Measurements from ENCODE around the gene CRISP1.
"Not testable (repeated sequence)": the region's sequence is repeated elsewhere in the genome, so short reads cannot be mapped to it uniquely, and the experiment has no call there.

CRISP1 gene

DNA sequence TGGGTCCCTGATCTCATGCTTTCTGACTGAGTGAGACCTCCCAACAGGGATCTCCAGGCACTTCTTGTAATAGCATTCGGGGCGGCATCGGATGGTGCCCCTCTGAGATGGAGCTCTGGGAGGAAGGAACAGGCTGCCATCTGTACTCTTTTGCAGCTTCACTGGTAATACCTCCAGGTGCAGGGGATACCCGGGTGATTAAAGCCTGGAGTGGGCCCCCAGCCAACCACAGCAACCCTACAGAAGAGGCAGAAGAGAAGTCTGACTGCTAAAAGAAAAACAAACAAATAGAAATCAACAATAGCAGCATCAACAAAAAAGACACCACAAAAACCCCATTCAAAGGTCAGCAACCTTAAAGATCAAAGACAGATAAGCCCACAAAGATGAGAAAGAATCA lies 60.2 kb downstream of the CRISP1 start:
- Mint-ChIP-seq H3K4me1 (no peaks in the 10 kb centered on the region), H3K27ac (no peak overlapping the region), H3K27me3 (ENCODE audit: low read depth) (no peaks in the 10 kb centered on the region), H3K9me3 (peaks cover 2% of the 10 kb centered on the region), H3K4me3 (no peak overlapping the region), H3K36me3 (ENCODE audit: low read depth) (no peaks in the 10 kb centered on the region)
- no peak for TF ChIP-seq CTCF (IDR thresholded peaks at IDR 0.05; ENCODE audit: unreplicated experiment in 3 of 3)

DNA sequence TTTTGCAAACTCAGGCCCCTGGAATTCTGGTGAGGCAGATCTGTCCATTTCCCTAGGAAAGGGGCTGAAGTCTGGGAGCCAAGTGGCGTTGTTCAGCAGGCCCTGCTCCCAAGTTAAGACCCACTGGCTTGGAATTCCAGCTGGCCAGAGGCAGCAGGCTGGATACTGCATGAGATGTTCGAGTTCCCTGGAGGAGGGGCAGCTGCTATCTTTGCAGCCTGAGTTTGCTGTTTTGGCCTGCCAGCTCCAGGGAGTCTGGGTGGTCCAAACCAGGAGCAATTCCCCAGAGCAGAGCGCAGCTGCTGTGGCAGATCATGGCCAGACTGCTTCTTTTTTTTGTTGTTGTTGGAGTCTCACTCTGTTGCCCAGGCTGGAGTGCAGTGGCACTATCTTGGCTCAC lies 61.1 kb downstream of the CRISP1 start:
- no peak overlapping the region for H3K4me3 Mint-ChIP-seq
- no peak overlapping the region for H3K27ac Mint-ChIP-seq
- H3K9me3 Mint-ChIP-seq = peaks cover 2% of the 10 kb centered on the region

GRCh38 chr6:49801525-49801924 lies 64.8 kb downstream of the CRISP1 start:
- H3K36me3 Mint-ChIP-seq (ENCODE audit: low read depth) = no peaks in the 10 kb centered on the region
- H3K4me3 Mint-ChIP-seq = no peak overlapping the region
- H3K27me3 Mint-ChIP-seq (ENCODE audit: low read depth) = no peaks in the 10 kb centered on the region
- H3K4me1 Mint-ChIP-seq = no peaks in the 10 kb centered on the region
- H3K27ac Mint-ChIP-seq = no peak overlapping the region
- no peak for TF ChIP-seq CTCF (IDR thresholded peaks at IDR 0.05; ENCODE audit: unreplicated experiment in 3 of 3)
- H3K9me3 Mint-ChIP-seq = peaks cover under 1% of the 10 kb centered on the region

More for the DNA sequence above, 61.1 kb downstream of the CRISP1 start:
- no peak for TF ChIP-seq CTCF (IDR thresholded peaks at IDR 0.05; ENCODE audit: unreplicated experiment in 3 of 3)
- H3K36me3 Mint-ChIP-seq (ENCODE audit: low read depth) = no peaks in the 10 kb centered on the region
- no peaks in the 10 kb centered on the region for H3K27me3 Mint-ChIP-seq (ENCODE audit: low read depth)
- H3K4me1 Mint-ChIP-seq = no peaks in the 10 kb centered on the region

GRCh38 chr6:49799090-49799489 lies 67.2 kb downstream of the CRISP1 start:
- no peaks in the 10 kb centered on the region for H3K4me1 Mint-ChIP-seq

DNA sequence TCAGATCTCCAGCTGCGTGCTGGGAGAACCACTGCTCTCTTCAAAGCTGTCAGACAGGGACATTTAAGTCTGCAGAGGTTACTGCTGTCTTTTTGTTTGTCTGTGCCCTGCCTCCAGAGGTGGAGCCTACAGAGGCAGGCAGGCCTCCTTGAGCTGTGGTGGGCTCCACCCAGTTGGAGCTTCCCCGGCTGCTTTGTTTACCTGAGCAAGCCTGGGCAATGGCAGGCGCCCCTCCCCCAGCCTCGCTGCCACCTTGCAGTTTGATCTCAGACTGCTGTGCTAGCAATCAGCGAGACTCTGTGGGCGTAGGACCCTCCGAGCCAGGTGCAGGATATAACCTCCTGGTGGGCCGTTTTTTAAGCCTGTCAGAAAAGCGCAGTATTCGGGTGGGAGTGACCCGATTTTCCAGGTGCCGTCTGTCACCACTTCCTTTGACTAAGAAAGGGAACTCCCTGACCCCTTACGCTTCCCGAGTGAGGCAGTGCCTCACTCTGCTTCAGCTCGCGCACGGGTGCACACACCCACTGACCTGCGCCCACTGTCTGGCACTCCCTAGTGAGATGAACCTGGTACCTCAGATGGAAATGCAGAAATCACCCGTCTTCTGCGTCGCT lies 69.4 kb downstream of the CRISP1 start:
- not testable (repeated sequence) for H3K36me3 Mint-ChIP-seq (ENCODE audit: low read depth); H3K27ac Mint-ChIP-seq; H3K27me3 Mint-ChIP-seq (ENCODE audit: low read depth); H3K9me3 Mint-ChIP-seq; H3K4me1 Mint-ChIP-seq
- peak overlapping the region; percentile 29 to 68 (median 59) for H3K4me3 Mint-ChIP-seq

More at GRCh38 chr6:49799090-49799489, 67.2 kb downstream of the CRISP1 start:
- H3K4me3 Mint-ChIP-seq = no peak overlapping the region
- no peak for TF ChIP-seq CTCF (IDR thresholded peaks at IDR 0.05; ENCODE audit: unreplicated experiment in 3 of 3)
- no peak overlapping the region for H3K27ac Mint-ChIP-seq
- H3K27me3 Mint-ChIP-seq (ENCODE audit: low read depth) = no peaks in the 10 kb centered on the region
- peaks cover 3% of the 10 kb centered on the region for H3K9me3 Mint-ChIP-seq
- H3K36me3 Mint-ChIP-seq (ENCODE audit: low read depth) = no peaks in the 10 kb centered on the region

GRCh38 chr6:49790341-49790740 lies 76.0 kb downstream of the CRISP1 start:
- H3K27ac Mint-ChIP-seq = no peak overlapping the region
- no peaks in the 10 kb centered on the region for H3K4me1 Mint-ChIP-seq
- no peak for TF ChIP-seq CTCF (IDR thresholded peaks at IDR 0.05; ENCODE audit: unreplicated experiment in 3 of 3)
- H3K27me3 Mint-ChIP-seq (ENCODE audit: low read depth) = no peaks in the 10 kb centered on the region
- no peak overlapping the region for H3K4me3 Mint-ChIP-seq
- no peaks in the 10 kb centered on the region for H3K9me3 Mint-ChIP-seq
- H3K36me3 Mint-ChIP-seq (ENCODE audit: low read depth) = no peaks in the 10 kb centered on the region

Data from nephron (organoid).